ENCODE results near the gene AGAP1.

DNA sequence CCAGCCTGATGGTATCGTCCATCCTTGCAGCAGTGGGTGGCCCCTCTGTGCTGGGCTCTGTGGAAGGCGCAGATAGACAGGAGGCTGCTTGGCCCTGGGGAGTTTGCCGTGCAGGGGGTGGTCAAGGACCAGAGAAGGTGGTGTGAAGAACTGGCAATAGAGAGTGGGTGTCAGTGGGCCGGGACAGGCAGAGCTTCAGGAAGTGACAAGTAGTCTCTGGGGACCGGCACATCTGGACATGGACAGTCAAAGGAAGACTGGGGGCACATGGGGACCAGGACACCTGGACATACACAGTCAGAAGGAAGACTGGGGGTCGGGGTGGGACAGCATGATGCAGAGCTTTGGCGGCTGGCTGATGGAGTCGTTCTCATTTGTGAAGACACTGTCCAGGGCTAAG is 335.9 kb downstream of the AGAP1 start:
- TF ChIP-seq CTCF (IDR thresholded peaks at IDR 0.05) (no peak), POLR2A (IDR thresholded peaks at IDR 0.05) (no peak), POLR2AphosphoS5 (IDR thresholded peaks at IDR 0.05; ENCODE audit: insufficient read depth in 1 of 2, low read depth in 1 of 2) (no peak)

All from vagina (tissue), 2 donors.